GM18498 (cell line): ENCODE data around the gene CNTNAP5.

ENCODE experiments used
- ATAC-seq: cut with Tn5 transposase; IDR thresholded peaks from one replicate; pipeline ENCODE4 v1.9.1; 2021; ENCODE audit warnings: mild to moderate bottlenecking, moderate library complexity; ENCODE audit not compliant: unreplicated experiment

CNTNAP5 gene

DNA sequence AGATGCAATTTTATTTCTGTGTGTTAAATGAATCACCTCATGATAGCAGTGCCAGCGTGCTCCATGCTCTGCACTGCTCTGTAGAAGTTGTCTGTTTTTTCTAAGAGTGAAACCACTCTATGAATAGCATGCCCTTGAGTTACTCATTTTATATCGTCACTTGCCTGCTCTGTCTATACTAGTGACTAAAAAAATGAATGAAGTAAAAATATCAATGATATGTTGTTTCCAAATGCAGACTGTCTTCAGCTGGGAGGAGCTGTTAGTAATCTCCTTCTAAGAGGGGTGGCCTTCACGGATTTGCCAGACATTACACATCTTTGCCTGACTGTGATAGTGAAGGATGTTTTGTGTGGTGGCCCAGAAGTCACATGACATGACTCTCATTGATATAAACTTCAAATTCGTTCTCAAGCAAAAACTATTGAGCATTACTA, 852.1 kb downstream of the CNTNAP5 start:
- ATAC-seq, result no peak

DNA sequence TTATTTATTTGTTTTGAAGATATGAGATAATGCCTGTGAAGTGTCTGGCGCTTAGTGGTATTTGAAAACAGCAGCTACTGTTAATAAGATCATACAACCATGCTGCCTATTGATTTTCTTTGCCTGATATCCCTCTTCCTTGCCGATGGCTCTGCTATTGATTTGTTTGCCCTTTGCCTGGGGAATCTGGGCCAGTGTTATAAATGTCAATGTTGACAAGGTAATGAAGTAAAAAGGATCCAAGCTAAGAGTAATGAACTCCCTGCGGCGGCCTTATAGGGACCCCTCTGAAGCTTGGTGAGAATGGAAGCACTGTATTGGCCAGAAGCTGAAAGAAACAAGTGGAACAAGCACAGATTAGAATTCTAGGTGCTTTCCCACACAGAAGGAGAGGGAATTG, 854.6 kb downstream of the CNTNAP5 start:
- no peak for ATAC-seq

DNA sequence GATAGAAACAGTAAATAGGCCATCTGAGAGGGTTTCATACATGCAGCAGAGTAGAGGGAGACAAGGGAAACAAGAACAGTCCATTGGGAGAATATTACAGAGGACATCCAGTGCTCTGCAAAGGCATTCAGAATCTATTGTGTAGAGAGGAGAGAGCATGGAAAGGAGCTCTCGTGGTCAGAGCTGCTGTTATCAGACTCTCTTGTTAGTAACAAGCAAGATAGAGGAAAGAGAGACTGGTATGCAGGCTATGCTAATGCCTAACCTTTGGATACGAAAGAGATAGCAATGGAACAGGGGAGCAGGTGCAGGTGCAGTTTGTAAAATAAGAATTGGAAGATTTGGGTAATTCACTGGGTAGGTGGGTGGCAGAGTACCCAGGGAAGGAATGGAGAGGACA, 855.9 kb downstream of the CNTNAP5 start:
- no peak for ATAC-seq

DNA sequence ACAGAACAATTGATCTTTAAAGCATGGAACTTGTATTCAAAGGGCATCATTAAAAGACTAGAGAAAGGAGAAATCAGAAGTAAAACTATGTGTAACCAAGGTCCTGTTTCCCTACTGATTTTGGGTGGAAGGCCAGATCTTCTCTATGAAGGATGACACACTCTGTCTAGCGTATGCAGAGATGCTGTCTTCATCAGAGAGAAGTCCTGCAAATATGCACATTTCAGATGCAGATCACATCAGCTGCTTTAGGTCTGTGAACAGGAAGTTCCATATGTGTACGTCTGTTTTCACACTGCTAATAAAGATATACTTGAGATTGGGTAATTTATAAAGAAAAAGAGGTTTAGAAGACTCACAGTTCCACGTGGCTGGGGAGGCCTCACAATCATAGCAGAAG, 857.3 kb downstream of the CNTNAP5 start:
- no peak for ATAC-seq

DNA sequence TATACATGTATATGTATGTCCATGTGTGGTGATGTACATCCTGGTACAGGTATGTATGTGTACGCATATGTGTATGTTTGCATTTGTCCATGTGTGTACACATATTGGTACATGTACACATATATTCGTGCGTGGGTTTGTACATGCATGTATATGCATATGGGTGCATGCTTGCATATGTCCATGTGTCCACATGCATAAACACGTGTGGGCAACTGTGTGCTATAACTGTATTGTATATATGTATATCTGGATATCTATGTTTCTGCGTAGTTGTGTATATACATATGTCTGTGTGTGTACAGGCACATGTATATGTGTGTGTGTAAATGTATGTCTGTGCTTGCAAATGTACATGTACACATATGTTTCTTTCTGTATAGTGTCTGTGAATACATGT, 858.5 kb downstream of the CNTNAP5 start:
- no peak for ATAC-seq

DNA sequence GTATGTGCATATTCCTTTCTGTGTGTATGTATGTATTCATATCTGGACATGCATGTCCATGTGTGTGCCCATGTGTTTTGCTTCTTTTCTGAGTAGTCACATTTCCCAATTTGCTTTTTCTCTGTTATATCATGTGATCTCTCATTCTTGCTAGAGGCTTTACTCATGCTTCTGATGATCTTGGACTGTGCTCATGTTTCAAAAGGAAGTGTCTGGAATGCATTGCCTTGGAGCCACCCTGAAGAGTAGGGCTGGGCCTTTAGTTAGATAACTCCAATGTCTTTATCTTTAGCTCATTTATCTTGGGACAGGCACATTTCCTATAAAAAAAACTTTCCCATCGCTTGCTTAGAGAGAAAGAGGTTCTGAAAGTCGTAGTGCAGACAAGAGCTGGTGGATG, 859.2 kb downstream of the CNTNAP5 start:
- ATAC-seq, result no peak

DNA sequence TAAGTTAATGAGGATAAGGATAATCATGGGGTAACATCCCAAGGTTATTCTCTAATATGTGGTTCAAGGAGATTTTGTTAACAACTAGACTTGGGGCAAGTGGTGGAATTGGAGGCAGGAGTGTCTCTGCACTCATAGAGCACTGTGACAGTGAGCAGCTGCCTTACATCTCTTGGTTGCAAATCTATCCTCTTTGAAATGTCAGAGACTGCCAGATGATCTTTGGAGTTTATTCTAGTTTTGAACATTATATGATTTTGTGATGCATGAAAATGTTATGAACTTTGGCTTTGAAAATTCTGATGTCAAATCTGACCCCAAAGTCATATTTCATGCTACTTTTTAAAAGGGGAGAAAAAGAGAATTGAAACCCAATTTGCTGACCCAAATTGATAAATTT, 861.1 kb downstream of the CNTNAP5 start:
- no peak for ATAC-seq

DNA sequence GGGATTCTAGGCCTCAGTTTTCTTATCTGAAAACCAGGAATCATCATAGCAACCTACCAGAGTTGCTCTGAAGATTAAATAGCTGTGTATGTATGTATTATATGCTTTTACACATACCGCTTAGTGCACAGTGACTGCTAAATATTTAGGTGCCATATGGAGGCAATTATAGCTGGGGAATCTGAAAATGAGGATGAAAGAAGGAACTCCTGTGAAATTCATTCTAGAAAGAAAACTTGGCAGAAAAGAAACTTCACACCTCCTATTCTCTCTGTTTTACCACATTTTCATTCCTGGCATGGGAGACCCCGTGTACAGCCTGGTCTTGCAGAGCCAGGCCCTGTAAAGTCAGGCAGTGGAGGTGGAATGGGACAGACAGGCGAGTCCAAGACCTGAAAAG, 862.4 kb downstream of the CNTNAP5 start:
- no peak for ATAC-seq

DNA sequence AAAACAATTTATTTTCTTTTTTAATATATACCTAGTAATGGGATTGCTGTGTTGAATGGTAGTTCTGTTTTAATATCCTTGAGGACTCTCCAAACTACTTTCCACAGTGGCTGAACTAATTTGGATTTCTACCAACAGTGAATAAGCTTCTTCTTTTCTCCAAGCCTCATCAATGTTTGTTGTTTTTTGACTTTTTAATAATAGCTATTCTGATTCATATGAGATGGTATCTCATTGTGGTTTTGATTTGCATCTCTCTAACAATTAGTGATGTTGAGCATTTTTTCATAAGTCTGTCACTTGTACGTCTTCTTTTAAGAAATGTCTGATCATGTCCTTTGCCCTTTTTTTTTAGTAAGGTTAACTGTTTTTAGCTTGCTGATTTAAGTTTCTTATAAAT, 863.3 kb downstream of the CNTNAP5 start:
- no peak for ATAC-seq

DNA sequence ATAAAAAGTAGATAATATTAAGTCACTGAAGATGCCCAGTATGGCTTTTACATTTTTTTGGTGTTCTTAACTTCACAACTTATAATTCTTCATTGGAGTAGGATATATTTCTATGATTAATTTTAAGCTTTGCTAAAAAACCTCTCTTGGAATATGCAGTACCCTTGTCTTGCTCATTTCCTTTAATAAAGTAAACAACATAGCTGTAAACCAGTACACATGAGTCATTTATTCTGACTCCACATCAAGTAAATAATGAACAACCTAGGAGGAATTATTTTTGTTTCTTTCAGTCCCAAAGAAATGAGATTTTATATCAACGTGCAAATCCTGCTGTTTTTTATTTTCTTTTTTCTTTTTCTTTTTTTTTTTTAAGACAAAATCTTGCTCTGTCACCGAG, 869.1 kb downstream of the CNTNAP5 start:
- no peak for ATAC-seq

DNA sequence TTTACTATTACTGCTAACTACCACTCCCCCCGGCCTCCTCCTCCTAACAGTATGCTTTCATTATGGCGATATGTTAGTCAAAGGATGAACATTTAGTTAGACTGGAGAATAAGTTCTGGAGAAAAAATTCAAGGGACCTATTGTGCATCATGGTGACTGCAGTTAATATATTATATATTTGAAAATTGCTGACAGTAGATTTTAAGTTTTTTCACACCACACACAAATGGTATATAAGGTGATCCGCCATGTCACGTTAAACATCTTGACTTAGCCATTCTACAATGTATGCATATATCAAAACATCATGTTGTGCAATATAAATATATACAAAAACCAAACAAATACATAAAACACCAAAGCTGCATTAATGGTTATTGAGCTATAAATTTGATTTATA, 873.7 kb downstream of the CNTNAP5 start:
- no peak for ATAC-seq

DNA sequence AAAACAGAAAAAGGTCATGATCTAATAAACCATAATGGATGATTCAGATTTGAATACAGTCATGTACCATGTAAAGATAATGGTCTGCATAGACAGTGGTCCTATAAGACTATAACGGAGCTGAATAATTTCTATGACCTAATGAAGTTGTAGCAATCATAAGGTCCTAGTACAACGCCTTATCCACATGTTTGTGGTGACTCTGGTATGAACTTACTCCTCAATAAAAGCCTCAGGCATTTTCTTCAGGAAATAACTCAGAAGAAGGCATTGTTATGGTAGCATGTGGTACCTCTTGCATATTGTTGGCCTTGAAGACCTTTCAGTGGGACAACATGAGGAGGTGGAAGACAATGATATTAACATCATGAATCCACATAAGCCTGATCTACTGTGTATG, 883.3 kb downstream of the CNTNAP5 start:
- no peak for ATAC-seq

DNA sequence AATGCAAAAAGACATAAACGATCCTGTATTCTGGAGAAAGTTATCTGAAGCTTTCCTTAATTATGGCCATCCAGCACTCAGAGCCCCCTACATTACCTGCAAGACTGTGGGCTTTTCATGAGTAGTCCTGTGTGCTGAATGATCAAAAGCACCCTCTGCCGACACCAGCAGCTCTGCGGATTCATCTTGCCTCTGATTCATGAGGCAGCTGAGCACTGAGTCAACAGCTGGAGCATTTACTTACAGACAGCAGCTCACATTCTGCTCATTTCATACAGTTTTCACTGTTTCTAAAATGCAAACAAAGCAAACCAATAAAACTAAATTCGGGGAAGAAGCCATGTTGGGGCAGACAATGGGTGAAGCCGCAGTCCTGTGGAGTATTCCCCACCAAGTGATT, 886.5 kb downstream of the CNTNAP5 start:
- ATAC-seq, result no peak

DNA sequence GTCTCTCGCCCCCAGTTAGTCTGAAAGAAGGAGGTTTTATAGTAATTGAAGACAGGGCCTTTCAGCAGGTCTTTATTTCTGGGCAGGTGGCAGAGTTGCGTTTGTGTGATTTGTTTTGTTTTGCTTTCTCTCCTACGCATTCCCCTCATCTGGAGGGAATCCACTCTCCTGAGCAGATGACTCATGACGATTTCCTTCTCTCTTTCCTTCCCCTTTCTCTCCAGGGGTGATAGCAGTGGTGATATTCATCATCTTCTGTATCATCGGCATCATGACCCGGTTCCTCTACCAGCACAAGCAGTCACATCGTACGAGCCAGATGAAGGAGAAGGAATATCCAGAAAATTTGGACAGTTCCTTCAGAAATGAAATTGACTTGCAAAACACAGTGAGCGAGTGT, 888.8 kb downstream of the CNTNAP5 start:
- ATAC-seq, result no peak

DNA sequence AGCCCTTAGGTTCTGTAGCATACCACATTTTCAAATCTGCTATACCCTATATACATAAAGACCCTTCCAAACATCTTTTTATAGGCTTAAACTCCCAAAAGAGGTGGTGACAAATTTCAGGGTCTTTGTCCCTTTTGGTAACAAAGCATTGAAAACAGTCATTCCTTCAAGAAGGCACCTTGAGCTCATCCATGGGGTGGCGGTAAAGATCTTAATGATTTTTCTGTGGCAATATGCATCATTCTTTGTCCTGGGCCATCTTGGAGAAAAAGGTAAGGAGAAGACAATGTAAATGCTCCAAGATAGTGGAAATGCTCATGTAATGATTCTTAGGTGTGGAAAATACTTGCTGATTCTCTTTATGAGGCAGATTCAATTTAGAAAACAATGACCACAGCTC, 890.5 kb downstream of the CNTNAP5 start:
- ATAC-seq, result no peak

DNA sequence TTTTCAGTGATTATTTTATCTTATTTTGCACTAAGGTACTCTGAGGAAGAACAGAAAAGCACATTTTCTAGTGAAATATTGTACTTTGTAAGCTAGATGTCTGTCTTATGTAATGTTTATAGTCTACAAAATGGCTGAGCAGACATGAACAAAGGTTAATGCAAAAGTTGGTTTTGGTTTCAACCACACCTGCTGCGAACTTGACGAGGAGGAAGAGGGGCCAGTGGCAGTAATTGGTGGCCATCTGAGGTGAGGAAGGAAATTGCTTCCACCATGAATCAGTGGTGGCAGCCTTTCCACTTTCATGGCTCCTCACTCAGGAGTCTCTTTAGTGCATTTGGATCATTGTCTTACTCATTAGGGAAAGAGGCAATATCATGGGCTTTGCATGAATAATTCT, 894.2 kb downstream of the CNTNAP5 start:
- no peak for ATAC-seq

DNA sequence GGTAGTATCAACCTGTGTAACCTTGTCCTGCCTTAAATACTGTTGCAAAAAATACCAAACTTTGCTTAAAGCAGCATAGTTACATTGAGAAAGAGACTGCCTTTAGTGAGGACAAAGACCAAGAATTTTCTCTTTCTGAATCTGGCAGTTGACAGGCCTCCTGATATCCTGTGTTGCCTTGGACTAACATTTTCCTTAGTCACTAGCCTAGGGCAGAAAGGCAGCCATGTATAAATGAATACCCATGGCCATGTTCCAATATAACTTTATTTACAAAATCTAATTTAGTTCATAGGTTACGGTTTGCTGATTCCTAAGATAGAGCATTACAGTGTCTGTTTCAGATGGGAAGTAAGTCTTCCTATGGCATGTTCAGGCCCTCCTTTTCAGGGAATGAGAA, 895.4 kb downstream of the CNTNAP5 start:
- ATAC-seq, result no peak

DNA sequence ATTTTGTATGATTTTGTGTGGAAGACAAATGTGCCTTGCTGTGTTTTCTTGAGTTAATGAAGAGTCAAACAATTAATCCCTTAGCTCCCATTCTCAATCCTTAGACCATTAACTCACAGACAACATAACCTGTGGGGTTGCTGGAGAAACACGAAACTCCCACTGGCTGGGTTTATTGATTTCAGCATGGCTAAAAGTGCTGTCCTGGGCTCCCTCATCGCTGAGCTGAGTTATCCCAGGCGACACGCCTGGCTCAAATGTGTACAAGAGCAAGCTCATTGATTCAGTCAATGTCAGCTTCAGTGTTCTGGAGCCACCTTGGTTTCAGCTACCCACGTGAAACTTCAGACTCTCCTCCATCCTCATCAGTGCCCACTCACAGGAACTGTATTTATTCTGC, 896.1 kb downstream of the CNTNAP5 start:
- no peak for ATAC-seq

DNA sequence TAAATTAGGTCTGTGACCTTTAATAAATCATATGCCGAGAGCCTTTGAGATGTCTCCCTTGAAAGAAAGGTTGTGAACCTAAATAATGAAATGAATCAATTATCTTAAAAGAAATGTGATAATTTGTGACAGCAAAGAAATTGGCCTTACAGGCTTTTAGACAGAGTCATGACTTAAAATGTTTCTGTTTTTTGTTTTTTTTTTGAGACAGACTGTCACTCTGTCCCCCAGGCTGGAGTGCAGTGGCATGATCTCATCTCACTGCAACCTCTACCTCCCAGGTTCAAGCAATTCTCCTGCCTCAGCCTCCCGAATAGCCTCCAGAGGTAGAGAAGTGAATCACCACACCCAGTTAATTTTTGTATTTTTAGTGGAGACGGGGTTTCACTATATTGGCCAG, 898.0 kb downstream of the CNTNAP5 start:
- ATAC-seq, result no peak

DNA sequence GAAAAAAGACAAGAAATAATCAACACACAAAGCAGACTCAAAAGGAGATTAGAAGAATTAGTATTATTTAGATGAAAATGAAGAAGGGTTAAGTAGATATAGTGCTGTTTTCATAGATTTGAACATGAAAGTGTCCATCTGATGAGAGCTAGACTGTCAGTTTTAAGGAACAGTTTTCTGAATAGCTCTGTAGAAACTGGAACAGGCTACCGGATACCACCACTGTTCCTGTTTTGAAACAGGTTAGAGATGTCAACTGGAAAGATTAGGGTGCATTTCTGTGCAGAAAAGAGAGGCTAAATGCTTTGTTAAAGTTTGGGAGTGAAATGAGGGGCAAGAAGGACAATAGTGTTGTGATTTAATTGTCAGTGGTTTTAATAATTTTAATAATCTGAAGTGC, 908.8 kb downstream of the CNTNAP5 start:
- no peak for ATAC-seq

DNA sequence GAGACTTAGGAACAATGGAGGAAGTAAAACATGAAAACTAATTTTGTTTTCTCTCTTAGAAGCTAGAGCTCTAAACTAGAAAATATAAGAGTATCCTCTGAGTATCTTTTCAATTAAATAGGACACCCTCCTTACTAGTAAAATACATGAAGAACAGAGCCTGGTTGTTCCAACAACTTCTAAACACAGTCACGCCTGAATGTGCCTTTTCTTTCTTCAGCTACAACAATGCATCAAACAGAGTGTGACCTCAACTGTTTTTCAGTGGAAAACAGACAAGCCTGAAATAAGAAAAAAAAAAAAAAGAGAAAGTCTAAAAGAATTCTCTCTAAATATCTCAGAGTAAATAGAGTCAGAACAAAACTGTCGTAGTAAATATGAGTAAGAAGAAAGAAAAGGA, 928.8 kb downstream of the CNTNAP5 start:
- no peak for ATAC-seq

DNA sequence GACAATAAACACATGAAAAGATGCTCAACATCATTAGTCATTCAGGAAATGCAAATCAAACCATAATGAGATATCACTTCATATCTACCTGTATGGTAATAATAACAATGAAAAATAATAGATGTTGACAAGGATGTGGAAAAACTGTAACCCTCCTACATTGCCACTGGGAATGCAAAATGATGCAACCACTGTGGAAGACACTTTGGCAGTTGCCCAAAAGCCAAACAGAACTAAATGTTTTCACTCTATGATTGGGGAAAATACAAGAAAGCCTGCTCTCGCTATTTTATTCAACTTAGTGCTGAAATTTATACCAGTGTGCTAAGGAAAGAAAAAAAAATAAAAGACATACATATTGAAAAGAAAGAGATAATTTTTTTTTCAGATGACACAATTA, 934.5 kb downstream of the CNTNAP5 start:
- no peak for ATAC-seq

DNA sequence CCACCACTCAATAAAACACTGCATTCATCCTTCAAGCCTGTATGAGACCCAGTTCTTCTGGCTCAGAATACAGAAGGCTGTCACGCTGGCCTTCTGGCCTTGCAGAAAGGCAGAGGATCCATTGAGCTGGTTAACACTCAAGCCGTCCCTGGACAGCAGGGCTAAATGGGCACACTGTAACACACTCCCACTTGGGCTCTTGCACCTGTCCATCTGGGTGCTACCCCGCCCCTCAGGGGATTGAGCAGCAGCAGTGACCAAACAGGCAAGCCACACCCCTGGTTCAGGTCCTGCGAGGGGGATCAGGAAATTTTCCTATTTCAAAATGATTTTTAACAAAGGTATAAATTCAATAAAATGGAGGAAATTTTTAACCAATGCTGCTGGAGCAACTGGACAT, 936.0 kb downstream of the CNTNAP5 start:
- no peak for ATAC-seq
